ENCODE measurements around the gene USP34.

DNA sequence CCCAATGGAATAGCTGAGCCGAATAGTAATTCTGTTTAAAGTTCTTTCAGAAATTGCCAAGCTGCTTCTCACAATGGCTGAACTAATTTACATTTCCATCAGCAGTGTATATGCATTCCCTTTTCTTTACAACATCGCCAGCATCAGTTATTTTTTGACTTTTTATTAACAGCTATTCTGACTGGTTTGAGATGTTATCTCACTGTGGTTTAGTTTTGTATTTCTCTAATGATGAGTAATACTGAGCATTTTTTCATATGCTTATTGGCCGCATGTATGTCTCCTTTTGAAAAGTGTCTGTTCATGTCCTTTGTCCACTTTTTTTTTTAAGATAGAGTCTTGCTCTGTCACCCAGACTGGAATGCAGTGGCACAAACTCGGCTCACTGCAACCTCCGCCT, 208.2 kb downstream of the USP34 start:
- TF ChIP-seq, protein P1, sequence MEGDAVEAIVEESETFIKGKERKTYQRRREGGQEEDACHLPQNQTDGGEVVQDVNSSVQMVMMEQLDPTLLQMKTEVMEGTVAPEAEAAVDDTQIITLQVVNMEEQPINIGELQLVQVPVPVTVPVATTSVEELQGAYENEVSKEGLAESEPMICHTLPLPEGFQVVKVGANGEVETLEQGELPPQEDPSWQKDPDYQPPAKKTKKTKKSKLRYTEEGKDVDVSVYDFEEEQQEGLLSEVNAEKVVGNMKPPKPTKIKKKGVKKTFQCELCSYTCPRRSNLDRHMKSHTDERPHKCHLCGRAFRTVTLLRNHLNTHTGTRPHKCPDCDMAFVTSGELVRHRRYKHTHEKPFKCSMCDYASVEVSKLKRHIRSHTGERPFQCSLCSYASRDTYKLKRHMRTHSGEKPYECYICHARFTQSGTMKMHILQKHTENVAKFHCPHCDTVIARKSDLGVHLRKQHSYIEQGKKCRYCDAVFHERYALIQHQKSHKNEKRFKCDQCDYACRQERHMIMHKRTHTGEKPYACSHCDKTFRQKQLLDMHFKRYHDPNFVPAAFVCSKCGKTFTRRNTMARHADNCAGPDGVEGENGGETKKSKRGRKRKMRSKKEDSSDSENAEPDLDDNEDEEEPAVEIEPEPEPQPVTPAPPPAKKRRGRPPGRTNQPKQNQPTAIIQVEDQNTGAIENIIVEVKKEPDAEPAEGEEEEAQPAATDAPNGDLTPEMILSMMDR (IDR thresholded peaks at IDR 0.05; ENCODE audit: insufficient read depth, low read length), result no peak
- TF ChIP-seq GABPA (IDR thresholded peaks at IDR 0.05; ENCODE audit: low read depth) (no peak), POLR2AphosphoS5 (IDR thresholded peaks at IDR 0.05; ENCODE audit: low read depth) (no peak), SPI1 (IDR thresholded peaks at IDR 0.05; ENCODE audit: borderline replicate concordance, low read depth) (no peak)
- TF ChIP-seq, protein P2, sequence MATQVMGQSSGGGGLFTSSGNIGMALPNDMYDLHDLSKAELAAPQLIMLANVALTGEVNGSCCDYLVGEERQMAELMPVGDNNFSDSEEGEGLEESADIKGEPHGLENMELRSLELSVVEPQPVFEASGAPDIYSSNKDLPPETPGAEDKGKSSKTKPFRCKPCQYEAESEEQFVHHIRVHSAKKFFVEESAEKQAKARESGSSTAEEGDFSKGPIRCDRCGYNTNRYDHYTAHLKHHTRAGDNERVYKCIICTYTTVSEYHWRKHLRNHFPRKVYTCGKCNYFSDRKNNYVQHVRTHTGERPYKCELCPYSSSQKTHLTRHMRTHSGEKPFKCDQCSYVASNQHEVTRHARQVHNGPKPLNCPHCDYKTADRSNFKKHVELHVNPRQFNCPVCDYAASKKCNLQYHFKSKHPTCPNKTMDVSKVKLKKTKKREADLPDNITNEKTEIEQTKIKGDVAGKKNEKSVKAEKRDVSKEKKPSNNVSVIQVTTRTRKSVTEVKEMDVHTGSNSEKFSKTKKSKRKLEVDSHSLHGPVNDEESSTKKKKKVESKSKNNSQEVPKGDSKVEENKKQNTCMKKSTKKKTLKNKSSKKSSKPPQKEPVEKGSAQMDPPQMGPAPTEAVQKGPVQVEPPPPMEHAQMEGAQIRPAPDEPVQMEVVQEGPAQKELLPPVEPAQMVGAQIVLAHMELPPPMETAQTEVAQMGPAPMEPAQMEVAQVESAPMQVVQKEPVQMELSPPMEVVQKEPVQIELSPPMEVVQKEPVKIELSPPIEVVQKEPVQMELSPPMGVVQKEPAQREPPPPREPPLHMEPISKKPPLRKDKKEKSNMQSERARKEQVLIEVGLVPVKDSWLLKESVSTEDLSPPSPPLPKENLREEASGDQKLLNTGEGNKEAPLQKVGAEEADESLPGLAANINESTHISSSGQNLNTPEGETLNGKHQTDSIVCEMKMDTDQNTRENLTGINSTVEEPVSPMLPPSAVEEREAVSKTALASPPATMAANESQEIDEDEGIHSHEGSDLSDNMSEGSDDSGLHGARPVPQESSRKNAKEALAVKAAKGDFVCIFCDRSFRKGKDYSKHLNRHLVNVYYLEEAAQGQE (IDR thresholded peaks at IDR 0.05; ENCODE audit: insufficient replicate concordance, low read depth), result no peak
